CD14-positive monocyte (primary cell): ENCODE data around the gene OLFM2. TPM values are rescaled to one million over a fixed set of nuclear protein-coding genes. Genes with fewer than 3 reads are reported as not detected.

ENCODE experiments used
- DNase-seq, 3 donors: peaks; one replicate each; pipeline ENCODE4 v3.0.0-alpha.2; 2011 to 2022
- H2AFZ ChIP-seq: 2 replicates; pipeline ENCODE4 v1.6.0; 2012; ENCODE audit warnings: mild to moderate bottlenecking, low read depth, low read length, inconsistent platforms; ENCODE audit not compliant: insufficient read depth, poor library complexity, severe bottlenecking
- H3K27ac ChIP-seq, 2 donors: 1 replicate in 1 of 2; 2 replicates in 1 of 2; pipeline ENCODE4 v1.5.1; 2012 to 2013; ENCODE audit warnings: low read length in 2 of 2, control low read depth in 1 of 2, inconsistent platforms in 1 of 2, low read depth in 1 of 2, mild to moderate bottlenecking in 1 of 2
- H3K27me3 ChIP-seq, 2 donors: one replicate each; pipeline versions ENCODE4 v1.6.0 to v1.6.1; 2011 to 2013; ENCODE audit warnings: low read length in 2 of 2; ENCODE audit not compliant: control insufficient read depth in 2 of 2, insufficient read depth in 2 of 2
- H3K36me3 ChIP-seq, 2 donors: replicated peaks in 1 of 2; 1 replicate in 1 of 2; 2 replicates in 1 of 2; pipeline versions ENCODE4 v1.5.1 to v1.6.1; 2012 to 2013; ENCODE audit warnings: low read length in 2 of 2, control low read depth in 1 of 2, inconsistent platforms in 1 of 2, mild to moderate bottlenecking in 1 of 2; ENCODE audit not compliant: insufficient read depth in 2 of 2, control insufficient read depth in 1 of 2
- H3K4me1 ChIP-seq, 2 donors: 1 replicate in 1 of 2; 2 replicates in 1 of 2; pipeline versions ENCODE4 v1.5.1 to v1.6.1; 2012 to 2013; ENCODE audit warnings: low read length in 2 of 2, control low read depth in 1 of 2, inconsistent platforms in 1 of 2, mild to moderate bottlenecking in 1 of 2, moderate library complexity in 1 of 2; ENCODE audit not compliant: insufficient read depth in 2 of 2, control insufficient read depth in 1 of 2
- H3K4me2 ChIP-seq: replicated peaks from 2 replicates; pipeline ENCODE3; 2012; ENCODE audit warnings: low read length, moderate library complexity, mild to moderate bottlenecking; ENCODE audit not compliant: poor library complexity, severe bottlenecking; ENCODE audit errors: extremely low read depth
- H3K4me3 ChIP-seq, 3 experiments: fragments of 200-600 bp in 1 of 3; sonication (generic) in 1 of 3; replicated peaks in 1 of 3; 1 replicate in 2 of 3; 2 replicates in 1 of 3; pipeline ENCODE4 v1.5.1; 2011 to 2013; ENCODE audit warnings: low read length in 3 of 3, mild to moderate bottlenecking in 3 of 3, control low read depth in 2 of 3, low read depth in 2 of 3, inconsistent platforms in 1 of 3, moderate library complexity in 1 of 3
- H3K79me2 ChIP-seq: 2 replicates; pipeline ENCODE4 v1.6.0; 2012; ENCODE audit warnings: mild to moderate bottlenecking, control low read depth, inconsistent platforms, low read length, moderate library complexity; ENCODE audit not compliant: insufficient read depth
- H3K9ac ChIP-seq: 2 replicates; pipeline ENCODE4 v1.6.0; 2017; ENCODE audit warnings: low read length, mild to moderate bottlenecking; ENCODE audit not compliant: insufficient read depth, poor library complexity, severe bottlenecking
- H3K9me3 ChIP-seq, 2 donors: replicated peaks in 1 of 2; 1 replicate in 1 of 2; 2 replicates in 1 of 2; pipeline versions ENCODE4 v1.5.1 to v1.6.1; 2012 to 2013; ENCODE audit warnings: low read length in 2 of 2, control low read depth in 1 of 2; ENCODE audit not compliant: control insufficient read depth in 1 of 2, insufficient read depth in 1 of 2
- H4K20me1 ChIP-seq: 2 replicates; pipeline ENCODE4 v1.6.0; 2012; ENCODE audit warnings: mild to moderate bottlenecking, low read length, control low read depth, moderate library complexity; ENCODE audit not compliant: insufficient read depth
- H3K27ac Mint-ChIP-seq, 7 donors: one replicate each; pipeline ENCODE4 v1.8.0; 2020; ENCODE audit warnings: mild to moderate bottlenecking in 7 of 7, mixed read lengths in 7 of 7, moderate library complexity in 6 of 7, inconsistent platforms in 2 of 7
- H3K27me3 Mint-ChIP-seq, 3 donors: one replicate each; pipeline ENCODE4 v1.8.0; 2021 to 2022; ENCODE audit warnings: low read depth in 3 of 3, mild to moderate bottlenecking in 3 of 3, mixed read lengths in 3 of 3, moderate library complexity in 3 of 3, inconsistent platforms in 1 of 3
- H3K36me3 Mint-ChIP-seq, 2 donors: one replicate each; pipeline ENCODE4 v1.8.0; 2020; ENCODE audit warnings: mixed read lengths in 2 of 2, inconsistent platforms in 1 of 2, mild to moderate bottlenecking in 1 of 2
- H3K4me1 Mint-ChIP-seq: one replicate; pipeline ENCODE4 v1.8.0; 2020; ENCODE audit warnings: mild to moderate bottlenecking, mixed read lengths
- H3K4me3 Mint-ChIP-seq, 2 donors: one replicate each; pipeline ENCODE4 v1.8.0; 2020; ENCODE audit warnings: mild to moderate bottlenecking in 2 of 2, mixed read lengths in 2 of 2, moderate library complexity in 1 of 2
- H3K9me3 Mint-ChIP-seq, 7 donors: one replicate each; pipeline ENCODE4 v1.8.0; 2020 to 2022; ENCODE audit warnings: mixed read lengths in 7 of 7, mild to moderate bottlenecking in 6 of 7, moderate library complexity in 6 of 7, inconsistent platforms in 2 of 7
- WGBS: methylation state at CpG from one replicate; pipeline ENCODE4 v1.1.5; 2013; ENCODE audit warnings: missing lambda C conversion rate; ENCODE audit not compliant: insufficient coverage; 5-methylcytosine and 5-hydroxymethylcytosine counted together
- intact Hi-C, 2 donors: fragments of 100-400 bp; cut with micrococcal nuclease; formaldehyde crosslinking; loops; one replicate each; pipeline versions ENCODE4 v1.15.0 to v1.15.1; 2023
- polyA plus RNA-seq, 3 donors: library from polyadenylated mRNA; depleted of rRNA in 1 of 3; unstranded in 2 of 3; stranded (reverse) in 1 of 3; fragments of 300-500 nt in 2 of 3; fragments of >200 nt in 1 of 3; fragmentation: Illumina TruSeq in 2 of 3; gene quantifications; 1 replicate in 2 of 3; 2 replicates in 1 of 3; pipeline ENCODE4 v1.2.3, GENCODE V29; 2012 to 2021
- TF ChIP-seq, protein P1 (sequence below): fragments of 200-600 bp; IDR thresholded peaks from one replicate; pipeline ENCODE4 v1.8.0; 2022; ENCODE audit warnings: antibody characterized with exemption, mild to moderate bottlenecking

OLFM2 gene
- polyA plus RNA-seq, 3 donors, result not detected

GRCh38 chr19:9819596-9819909 lies 116.8 kb downstream of the OLFM2 start:
- Histone ChIP-seq H3K36me3 (peaks cover 5 to 18% of the 10 kb centered on the region in 2 donors), H3K27me3 (no peaks in the 10 kb centered on the region), H3K9ac (no peak overlapping the region), H4K20me1 (no peaks in the 10 kb centered on the region), H3K27ac (peak overlapping the region; percentile 55 to 99), H3K4me2 (peak overlapping the region; percentile 43), H3K9me3 (peaks cover 0 to 11% of the 10 kb centered on the region in 2 donors), H3K4me1 (peaks cover 15 to 22% of the 10 kb centered on the region in 2 donors), H2AFZ (peak overlapping the region; percentile 49), H3K4me3 (peak overlapping the region in 2 of 3 experiments; percentile 13 to 50), H3K79me2 (peaks cover 40% of the 10 kb centered on the region)
- WGBS, result 1% methylated on average over 17 of the region's 21 CpGs
- Mint-ChIP-seq H3K27me3 (no peaks in the 10 kb centered on the region), H3K36me3 (peaks cover 22 to 35% of the 10 kb centered on the region in 2 donors), H3K27ac (peak overlapping the region; percentile 93 to 98 (median 96)), H3K4me1 (peaks cover 20% of the 10 kb centered on the region), H3K9me3 (peaks cover 8 to 20% (median 12%) of the 10 kb centered on the region in 7 donors), H3K4me3 (peak overlapping the region; percentile 72 to 80)
- DNase-seq, result no peak
- intact Hi-C loops, result loop anchor here (1.0 to 10.0 kb wide), 4 partner anchors 16 to 1895 kb away; partner anchors contain the start of genes CTXN1 (in 1 of the 2), MBD3L1 (in 1 of the 2), PIN1 (in 1 of the 2) and SNAPC2 (in 1 of the 2)
- TF ChIP-seq, protein P1, sequence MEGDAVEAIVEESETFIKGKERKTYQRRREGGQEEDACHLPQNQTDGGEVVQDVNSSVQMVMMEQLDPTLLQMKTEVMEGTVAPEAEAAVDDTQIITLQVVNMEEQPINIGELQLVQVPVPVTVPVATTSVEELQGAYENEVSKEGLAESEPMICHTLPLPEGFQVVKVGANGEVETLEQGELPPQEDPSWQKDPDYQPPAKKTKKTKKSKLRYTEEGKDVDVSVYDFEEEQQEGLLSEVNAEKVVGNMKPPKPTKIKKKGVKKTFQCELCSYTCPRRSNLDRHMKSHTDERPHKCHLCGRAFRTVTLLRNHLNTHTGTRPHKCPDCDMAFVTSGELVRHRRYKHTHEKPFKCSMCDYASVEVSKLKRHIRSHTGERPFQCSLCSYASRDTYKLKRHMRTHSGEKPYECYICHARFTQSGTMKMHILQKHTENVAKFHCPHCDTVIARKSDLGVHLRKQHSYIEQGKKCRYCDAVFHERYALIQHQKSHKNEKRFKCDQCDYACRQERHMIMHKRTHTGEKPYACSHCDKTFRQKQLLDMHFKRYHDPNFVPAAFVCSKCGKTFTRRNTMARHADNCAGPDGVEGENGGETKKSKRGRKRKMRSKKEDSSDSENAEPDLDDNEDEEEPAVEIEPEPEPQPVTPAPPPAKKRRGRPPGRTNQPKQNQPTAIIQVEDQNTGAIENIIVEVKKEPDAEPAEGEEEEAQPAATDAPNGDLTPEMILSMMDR, result no peak

- Mint-ChIP-seq H3K4me3 (peak within 1 kb of the TSS; percentile 87 to 92), H3K27ac (peak within 1 kb of the TSS; percentile 96 to 98 (median 97)), H3K4me1 (peaks cover 20% of the 10 kb centered on the region), H3K27me3 (no peaks in the 10 kb centered on the region), H3K9me3 (peaks cover 8 to 20% (median 12%) of the 10 kb centered on the region in 7 donors), H3K36me3 (peaks cover 23 to 39% of the 10 kb centered on the region in 2 donors)
- Histone ChIP-seq H3K4me2 (peak within 1 kb of the TSS; percentile 93), H3K4me1 (peaks cover 15 to 22% of the 10 kb centered on the region in 2 donors), H3K79me2 (peaks cover 42% of the 10 kb centered on the region), H3K27me3 (no peaks in the 10 kb centered on the region), H3K36me3 (peaks cover 5 to 21% of the 10 kb centered on the region in 2 donors), H4K20me1 (no peaks in the 10 kb centered on the region), H3K9ac (peak within 1 kb of the TSS; percentile 92), H3K27ac (peak within 1 kb of the TSS; percentile 96 to 99), H3K4me3 (peak within 1 kb of the TSS; percentile 82 to 99 (median 92)), H3K9me3 (peaks cover 0 to 11% of the 10 kb centered on the region in 2 donors), H2AFZ (peak within 1 kb of the TSS; percentile 84)
- peak; percentile 100 for DNase-seq
- intact Hi-C loops, result loop anchor here (1.0 to 10.0 kb wide), 4 partner anchors 16 to 1894 kb away; partner anchors contain the start of genes CTXN1 (in 1 of the 2), MBD3L1 (in 1 of the 2), PIN1 (in 1 of the 2) and SNAPC2 (in 1 of the 2)
- under 1% methylated on average over 79 of the region's 82 CpGs for WGBS
- TF ChIP-seq, protein P1, result no peak
Observed at GRCh38 chr19:9818734-9819595, 117.3 kb downstream of the OLFM2 start, which contains the start of gene FBXL12. Gene FBXL12 (minus strand): TSS chr19:9819079. CDS start chr19:9818813, 266 bp downstream.
